VCaP (cell line): ENCODE data around the gene TLDC2.

Source experiments
- H3K27ac ChIP-seq: fragments of 450-650 bp; 2 replicates; pipeline ENCODE4 v1.5.1; 2017
- CTCF ChIP-seq: fragments of 450-650 bp; conservative IDR thresholded peaks from 2 replicates; pipeline ENCODE4 v1.5.1; 2017; ENCODE audit warnings: mild to moderate bottlenecking, moderate library complexity

The TLDC2 gene

GRCh38 chr20:36875702-36876472, at the start of gene TLDC2:
TSS of gene TLDC2 (plus strand) at chr20:36876138. CDS start at chr20:36876175, 37 bp downstream.
- TF ChIP-seq CTCF = no peak
- H3K27ac ChIP-seq = no peak within 1 kb of the TSS

- no peak overlapping the region for H3K27ac ChIP-seq
- no peak for TF ChIP-seq CTCF
These were observed 49.2 kb upstream of the TLDC2 start for GRCh38 chr20:36826554-36827244.

GRCh38 chr20:36827541-36828279, 48.2 kb upstream of the TLDC2 start:
- H3K27ac ChIP-seq = no peak overlapping the region
- no peak for TF ChIP-seq CTCF

GRCh38 chr20:36830791-36831691, 44.9 kb upstream of the TLDC2 start:
- H3K27ac ChIP-seq = peak overlapping the region; percentile 23; the same call in 1 of the 2 replicates
- no peak for TF ChIP-seq CTCF

- H3K27ac ChIP-seq = no peak overlapping the region
- no peak for TF ChIP-seq CTCF
These were observed 43.1 kb upstream of the TLDC2 start for GRCh38 chr20:36832791-36833190.

- H3K27ac ChIP-seq = no peak overlapping the region
- TF ChIP-seq CTCF = no peak
These were observed 42.5 kb upstream of the TLDC2 start for GRCh38 chr20:36833275-36834020.
